Activated T-cell treated with anti-CD3 and anti-CD28 coated beads for 1 hour (primary cell): Measurements from ENCODE around the gene WWC2.
"Not testable (repeated sequence)": the region's sequence is repeated elsewhere in the genome, so short reads cannot be mapped to it uniquely, and the experiment has no call there.

Source experiments
- DNase-seq: peaks from one replicate; pipeline ENCODE4 v3.0.0-alpha.2; 2020; ENCODE audit warnings: low read depth

The WWC2 gene

GRCh38 chr4:183299464-183299863 is 200.4 kb downstream of the WWC2 start:
- no peak for DNase-seq

GRCh38 chr4:183300070-183300469 is 201.0 kb downstream of the WWC2 start:
- DNase-seq = no peak

GRCh38 chr4:183300655-183301054 is 201.6 kb downstream of the WWC2 start:
- no peak for DNase-seq

- no peak for DNase-seq
Measured at GRCh38 chr4:183303301-183303700, 204.2 kb downstream of the WWC2 start.

- no peak for DNase-seq
Measured at GRCh38 chr4:183304067-183304466, 205.0 kb downstream of the WWC2 start.

- no peak for DNase-seq
Measured at GRCh38 chr4:183304538-183304937, 205.5 kb downstream of the WWC2 start.

- no peak for DNase-seq
Measured at GRCh38 chr4:183306811-183307210, 207.8 kb downstream of the WWC2 start.

- no peak for DNase-seq
Measured at GRCh38 chr4:183312841-183313240, 213.8 kb downstream of the WWC2 start.

- DNase-seq = no peak
Measured at GRCh38 chr4:183314336-183314735, 215.3 kb downstream of the WWC2 start.

- no peak for DNase-seq
Measured at GRCh38 chr4:183314806-183315205, 215.7 kb downstream of the WWC2 start.

GRCh38 chr4:183318656-183319055 is 219.6 kb downstream of the WWC2 start:
- no peak for DNase-seq

GRCh38 chr4:183320211-183321059 is 221.4 kb downstream of the WWC2 start, which contains the start of gene CLDN22:
Gene CLDN22 (minus strand): TSS chr4:183320276. CDS start chr4:183320218, 58 bp downstream.
- no peak for DNase-seq

GRCh38 chr4:183321079-183321478 is 222.0 kb downstream of the WWC2 start:
- DNase-seq = no peak

- DNase-seq = no peak
Measured at GRCh38 chr4:183321516-183321915, 222.5 kb downstream of the WWC2 start.

- no peak for DNase-seq
Measured at GRCh38 chr4:183322326-183322725, 223.3 kb downstream of the WWC2 start, which contains the start of gene CLDN24. Gene CLDN24 (minus strand): TSS chr4:183322426. CDS start chr4:183322426, 0 bp downstream.

- DNase-seq = no peak
Measured at GRCh38 chr4:183323295-183323694, 224.2 kb downstream of the WWC2 start.

GRCh38 chr4:183324056-183324455 is 225.0 kb downstream of the WWC2 start:
- not testable (repeated sequence) for DNase-seq

GRCh38 chr4:183324619-183325018 is 225.6 kb downstream of the WWC2 start:
- DNase-seq = no peak

GRCh38 chr4:183326387-183326786 is 227.3 kb downstream of the WWC2 start:
- not testable (repeated sequence) for DNase-seq

GRCh38 chr4:183326853-183327252 is 227.8 kb downstream of the WWC2 start:
- DNase-seq = no peak

- DNase-seq = no peak
Measured at GRCh38 chr4:183327827-183328226, 228.8 kb downstream of the WWC2 start.

GRCh38 chr4:183328832-183329231 is 229.8 kb downstream of the WWC2 start:
- DNase-seq = no peak

GRCh38 chr4:183329244-183329643 is 230.2 kb downstream of the WWC2 start:
- no peak for DNase-seq
